Rectal smooth muscle tissue (tissue), 1 donor: ENCODE results near the gene URM1.
"Not testable (repeated sequence)": the region's sequence is repeated elsewhere in the genome, so short reads cannot be mapped to it uniquely, and the experiment has no call there.

ENCODE experiments used
- H3K27ac ChIP-seq: one replicate; pipeline ENCODE4 v1.7.0; 2013; ENCODE audit warnings: low read depth, low read length, inconsistent platforms
- H3K27me3 ChIP-seq: one replicate; pipeline ENCODE4 v1.7.0; 2013; ENCODE audit warnings: low read length; ENCODE audit not compliant: control insufficient read depth, insufficient read depth
- H3K36me3 ChIP-seq: one replicate; pipeline ENCODE4 v1.7.0; 2013; ENCODE audit warnings: low read length; ENCODE audit not compliant: control insufficient read depth, insufficient read depth
- H3K4me1 ChIP-seq: one replicate; pipeline ENCODE4 v1.7.0; 2013; ENCODE audit warnings: low read length; ENCODE audit not compliant: control insufficient read depth, insufficient read depth
- H3K4me3 ChIP-seq: one replicate; pipeline ENCODE4 v1.7.0; 2013; ENCODE audit warnings: low read length
- H3K9ac ChIP-seq: one replicate; pipeline ENCODE4 v1.7.0; 2013; ENCODE audit warnings: low read length

Gene URM1

DNA sequence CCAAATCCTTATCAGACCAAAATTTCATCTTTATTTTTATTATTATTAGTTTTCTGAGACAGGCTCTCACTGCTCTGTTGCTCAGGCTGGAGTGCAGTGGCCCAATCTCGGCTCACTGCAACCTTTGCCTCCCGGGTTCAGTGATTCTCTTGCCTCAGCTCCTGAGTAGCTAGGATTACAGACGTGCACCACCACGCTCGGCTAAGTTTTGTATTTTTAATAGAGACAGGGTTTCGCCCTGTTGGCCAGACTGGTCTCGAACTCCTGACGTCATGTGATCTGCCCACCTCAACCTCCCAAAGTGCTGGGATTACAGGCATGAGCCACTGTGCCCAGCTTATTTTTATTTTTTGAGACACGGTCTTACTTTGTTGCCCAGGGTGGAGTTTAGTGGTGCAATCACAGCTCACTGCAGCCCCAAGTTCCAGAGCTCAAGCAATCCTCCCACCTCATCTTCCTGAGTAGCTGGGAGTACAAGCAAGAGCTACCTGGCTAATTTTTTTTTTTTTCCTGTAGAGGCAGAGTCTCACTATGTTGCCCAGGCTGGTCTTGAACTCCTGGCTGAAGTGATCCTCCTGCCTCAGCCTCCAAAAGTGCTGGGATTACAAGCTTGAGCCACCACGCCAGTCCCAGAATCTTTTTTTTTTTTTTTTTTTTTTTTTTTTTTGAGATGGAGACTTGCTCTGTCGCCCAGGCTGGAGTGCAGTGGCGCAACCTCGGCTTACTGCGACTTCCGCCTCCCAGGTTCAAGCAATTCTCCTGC, 32.1 kb upstream of the URM1 start:
- not testable (repeated sequence) for H3K36me3 ChIP-seq, H3K4me3 ChIP-seq

GRCh38 chr9:128339761-128340690, 31.1 kb upstream of the URM1 start, which contains the start of gene SLC27A4:
SLC27A4 (plus strand) TSS chr9:128340527; CDS start chr9:128343133, 2,606 bp downstream.
- H3K36me3 ChIP-seq: peaks cover 10% of the 10 kb centered on the region
- peak within 1 kb of the TSS; percentile 13 for H3K9ac ChIP-seq
- no peaks in the 10 kb centered on the region for H3K27me3 ChIP-seq
- H3K27ac ChIP-seq: peak within 1 kb of the TSS; percentile 29
- no peaks in the 10 kb centered on the region for H3K4me1 ChIP-seq
- H3K4me3 ChIP-seq: peak within 1 kb of the TSS; percentile 70

More for the DNA sequence above, 32.1 kb upstream of the URM1 start:
- H3K27me3 ChIP-seq, H3K9ac ChIP-seq, H3K27ac ChIP-seq, H3K4me1 ChIP-seq: not testable (repeated sequence)

DNA sequence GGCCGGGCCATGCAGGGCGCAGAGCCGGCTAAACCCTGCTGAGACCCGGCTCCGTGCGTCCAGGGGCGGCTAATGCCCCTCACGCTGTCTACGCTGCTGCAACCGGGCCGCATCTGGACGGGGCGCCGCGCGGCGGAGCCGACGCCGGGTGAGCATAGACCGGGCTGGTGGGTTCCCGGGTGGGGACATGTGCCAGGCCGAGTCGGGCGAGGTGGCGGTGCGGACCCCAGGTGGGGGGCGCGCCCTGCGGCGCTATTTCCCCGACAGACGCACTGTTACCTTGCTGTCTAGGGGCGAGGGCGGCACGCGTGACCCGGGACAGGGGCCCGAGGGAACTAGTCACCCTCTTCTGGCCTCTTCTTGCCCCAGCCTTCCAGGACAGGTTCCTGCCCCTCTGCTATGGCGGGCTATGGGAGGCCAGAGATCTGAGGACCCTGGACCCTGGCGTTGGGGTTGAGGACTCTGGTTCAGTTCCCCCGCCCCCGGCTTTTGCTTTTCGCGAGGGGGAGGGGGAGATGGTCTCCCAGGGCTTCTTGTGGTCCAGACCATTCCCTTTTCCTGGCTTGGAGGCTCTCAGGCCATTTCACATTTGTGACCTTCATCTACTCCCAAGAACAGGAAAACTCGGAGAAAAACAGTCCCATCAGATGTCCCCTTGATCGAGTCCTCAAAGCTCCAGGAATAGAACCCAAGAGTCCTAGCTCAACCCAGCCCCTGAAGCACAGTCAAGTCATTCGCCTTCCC, 30.3 kb upstream of the URM1 start:
- Histone ChIP-seq H3K4me3 (peak overlapping the region; percentile 70), H3K4me1 (no peaks in the 10 kb centered on the region), H3K9ac (peak overlapping the region; percentile 13), H3K27ac (peak overlapping the region; percentile 11), H3K36me3 (peaks cover 16% of the 10 kb centered on the region), H3K27me3 (no peaks in the 10 kb centered on the region)

GRCh38 chr9:128341435-128341849, 29.7 kb upstream of the URM1 start:
- peak overlapping the region; percentile 70 for H3K4me3 ChIP-seq
- H3K36me3 ChIP-seq: peaks cover 16% of the 10 kb centered on the region
- H3K27ac ChIP-seq: no peak overlapping the region
- no peak overlapping the region for H3K9ac ChIP-seq
- no peaks in the 10 kb centered on the region for H3K4me1 ChIP-seq
- H3K27me3 ChIP-seq: no peaks in the 10 kb centered on the region

GRCh38 chr9:128342971-128343680, 28.0 kb upstream of the URM1 start:
- no peak overlapping the region for H3K9ac ChIP-seq
- no peak overlapping the region for H3K4me3 ChIP-seq
- no peaks in the 10 kb centered on the region for H3K4me1 ChIP-seq
- H3K36me3 ChIP-seq: peaks cover 19% of the 10 kb centered on the region
- no peaks in the 10 kb centered on the region for H3K27me3 ChIP-seq
- H3K27ac ChIP-seq: no peak overlapping the region

DNA sequence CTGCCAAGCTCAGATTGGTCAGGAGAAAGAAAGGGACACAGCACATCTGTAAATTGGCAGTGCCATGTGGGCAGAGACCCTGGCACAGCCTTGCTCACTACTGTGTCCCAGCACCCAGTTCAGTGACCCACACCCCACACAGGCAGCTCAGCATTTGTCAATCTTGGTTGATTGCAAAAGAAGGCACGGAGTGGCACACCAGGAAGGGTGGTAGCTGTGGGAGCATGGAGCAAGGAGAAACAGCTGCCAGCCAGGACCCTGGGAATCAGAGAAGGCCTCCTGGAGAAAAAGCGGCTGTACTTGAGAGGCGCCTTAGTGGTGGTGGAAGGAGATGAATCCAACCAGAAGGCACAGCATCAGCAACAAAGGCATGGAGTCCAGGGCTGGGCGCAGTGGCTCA, 27.3 kb upstream of the URM1 start:
- H3K27me3 ChIP-seq: no peaks in the 10 kb centered on the region
- H3K4me3 ChIP-seq: no peak overlapping the region
- peaks cover 19% of the 10 kb centered on the region for H3K36me3 ChIP-seq
- no peak overlapping the region for H3K9ac ChIP-seq
- no peaks in the 10 kb centered on the region for H3K4me1 ChIP-seq
- H3K27ac ChIP-seq: no peak overlapping the region

DNA sequence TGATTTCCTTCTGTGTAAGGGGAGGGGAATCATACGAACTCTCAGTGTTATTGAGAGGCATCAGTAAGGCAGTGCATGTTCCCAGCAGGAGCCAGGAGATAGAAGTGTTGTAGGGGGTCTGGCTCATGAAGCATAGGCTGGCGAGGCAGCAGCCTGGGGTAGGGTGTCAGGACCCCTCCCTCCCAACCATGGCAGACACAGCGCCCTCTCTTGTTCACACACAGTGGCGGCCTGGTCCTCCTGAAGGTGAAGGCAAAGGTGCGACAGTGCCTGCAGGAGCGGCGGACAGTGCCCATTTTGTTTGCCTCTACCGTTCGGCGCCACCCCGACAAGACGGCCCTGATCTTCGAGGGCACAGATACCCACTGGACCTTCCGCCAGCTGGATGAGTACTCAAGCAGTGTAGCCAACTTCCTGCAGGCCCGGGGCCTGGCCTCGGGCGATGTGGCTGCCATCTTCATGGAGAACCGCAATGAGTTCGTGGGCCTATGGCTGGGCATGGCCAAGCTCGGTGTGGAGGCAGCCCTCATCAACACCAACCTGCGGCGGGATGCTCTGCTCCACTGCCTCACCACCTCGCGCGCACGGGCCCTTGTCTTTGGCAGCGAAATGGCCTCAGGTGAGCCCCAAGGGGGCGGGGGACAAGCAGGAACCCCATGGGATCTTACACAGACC, 26.1 kb upstream of the URM1 start:
- no peak overlapping the region for H3K4me3 ChIP-seq
- no peak overlapping the region for H3K9ac ChIP-seq
- H3K36me3 ChIP-seq: peaks cover 19% of the 10 kb centered on the region
- no peaks in the 10 kb centered on the region for H3K27me3 ChIP-seq
- no peaks in the 10 kb centered on the region for H3K4me1 ChIP-seq
- H3K27ac ChIP-seq: no peak overlapping the region

GRCh38 chr9:128349125-128349524, 22.0 kb upstream of the URM1 start:
- Histone ChIP-seq H3K36me3 (peaks cover 17% of the 10 kb centered on the region), H3K27me3 (no peaks in the 10 kb centered on the region), H3K27ac (no peak overlapping the region), H3K9ac (no peak overlapping the region), H3K4me3 (no peak overlapping the region), H3K4me1 (no peaks in the 10 kb centered on the region)

DNA sequence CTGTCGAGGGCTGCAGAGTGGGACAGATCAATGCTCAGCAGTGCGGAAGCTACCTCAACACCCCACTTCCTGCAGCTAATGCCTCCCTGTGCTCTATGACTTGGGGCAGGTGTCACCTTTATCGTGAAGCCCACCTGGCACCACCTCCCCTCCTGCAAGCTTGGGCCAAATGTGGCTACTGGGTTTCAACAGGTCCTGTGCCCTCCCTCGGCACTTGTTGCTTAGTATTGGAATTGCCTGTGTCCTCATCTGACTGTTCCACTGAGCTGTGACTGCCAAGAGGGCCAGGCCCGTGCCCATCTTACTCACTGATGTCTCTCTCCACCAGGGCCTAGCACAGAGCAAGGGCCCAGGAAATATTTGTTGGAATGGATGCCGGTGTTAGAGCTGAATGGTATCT, 21.4 kb upstream of the URM1 start:
- Histone ChIP-seq H3K27ac (no peak overlapping the region), H3K27me3 (no peaks in the 10 kb centered on the region), H3K9ac (no peak overlapping the region), H3K36me3 (peaks cover 15% of the 10 kb centered on the region), H3K4me3 (no peak overlapping the region), H3K4me1 (no peaks in the 10 kb centered on the region)

GRCh38 chr9:128355451-128355850, 15.7 kb upstream of the URM1 start:
- Histone ChIP-seq H3K27ac (no peak overlapping the region), H3K4me3 (no peak overlapping the region), H3K27me3 (no peaks in the 10 kb centered on the region), H3K36me3 (peaks cover 15% of the 10 kb centered on the region), H3K9ac (no peak overlapping the region), H3K4me1 (no peaks in the 10 kb centered on the region)

DNA sequence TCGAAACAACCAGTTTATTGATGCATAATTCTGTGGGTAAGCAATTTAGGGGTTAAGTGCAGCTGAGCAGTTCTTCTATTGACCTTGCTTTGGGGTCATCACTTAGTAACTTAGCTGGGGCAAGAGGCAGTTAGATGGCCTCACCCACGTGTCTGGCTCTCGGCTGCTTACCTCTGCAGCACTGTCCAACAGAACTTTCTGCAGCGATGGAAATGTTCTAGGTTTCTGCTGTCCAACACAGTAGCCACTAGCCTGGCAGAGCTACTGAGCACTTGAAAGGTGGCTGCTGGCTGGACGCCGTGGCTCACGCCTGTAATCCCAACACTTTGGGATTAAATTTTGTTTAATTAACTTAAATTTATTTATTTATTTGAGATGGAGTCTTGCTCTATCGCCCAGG, 13.1 kb upstream of the URM1 start:
- Histone ChIP-seq H3K9ac (no peak overlapping the region), H3K36me3 (peaks cover 9% of the 10 kb centered on the region), H3K27me3 (no peaks in the 10 kb centered on the region), H3K4me1 (peaks cover 9% of the 10 kb centered on the region), H3K27ac (no peak overlapping the region), H3K4me3 (no peak overlapping the region)
